ENCODE results near the gene NFKB1. TPM values are rescaled to one million over a fixed set of nuclear protein-coding genes. Genes with fewer than 3 reads are reported as not detected.

Gene NFKB1
- total and polyA plus RNA-seq, 9 of the 15 experiments (the other 6 are each of a cell fraction or from before 2014, with no cell fraction given) = 2.4 to 14.5 (median 10.3) TPM

DNA sequence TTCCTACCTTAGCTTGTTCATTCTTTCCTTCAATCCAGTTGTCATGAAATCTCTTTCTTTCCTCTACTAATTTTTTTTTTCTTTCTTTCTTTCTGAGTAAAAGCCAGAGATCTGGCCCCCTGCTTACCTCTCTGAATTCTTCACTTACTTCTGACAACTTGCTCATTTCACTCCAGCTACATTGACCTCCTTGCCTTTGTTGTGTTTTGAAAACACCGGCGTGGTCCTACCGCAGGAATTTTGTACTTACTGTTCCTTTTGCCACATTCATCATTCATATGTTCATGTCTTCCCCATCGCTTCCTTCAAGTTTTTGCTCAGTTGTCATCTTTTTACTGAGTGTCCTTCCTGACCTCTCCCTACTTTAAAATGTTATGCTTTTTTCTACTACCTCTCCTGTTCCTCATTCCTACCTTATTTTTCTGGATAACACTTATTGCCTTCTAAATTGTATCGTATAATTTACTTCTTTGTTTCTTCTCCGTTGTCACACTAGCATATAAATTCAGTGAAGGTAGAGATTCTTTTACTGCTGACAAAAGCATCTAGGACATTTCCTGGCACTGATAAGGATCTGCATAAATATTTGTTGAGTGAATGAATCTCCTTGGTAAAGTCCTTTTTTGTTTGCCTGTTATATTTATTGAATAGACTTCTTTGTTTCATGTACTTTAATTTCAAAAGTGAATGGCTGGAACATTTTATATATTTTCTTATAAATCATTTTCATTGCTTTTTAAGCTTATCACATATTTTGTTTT lies 74.4 kb downstream of the NFKB1 start (continued):
- TF ChIP-seq ATF3 (IDR thresholded peaks at IDR 0.05) = no peak
- TF ChIP-seq ATF3 (CRISPR knock-in tag; conservative IDR thresholded peaks at IDR 0.05) = no peak

- FAIRE-seq (no peak), ATAC-seq (no peak), DNase-seq (ENCODE audit: extremely low read depth in 1 of 4, low spot score in 3 of 4) (no peak)
- no peaks in the 10 kb centered on the region for H3K4me1 ChIP-seq (replicated peaks in 1 of 2; ENCODE audit: control insufficient read depth in 2 of 2, insufficient read depth in 2 of 2, low read length in 2 of 2)
- H3K9me3 ChIP-seq (replicated peaks; ENCODE audit: control insufficient read depth, insufficient read depth, low read depth, low read length) = no peaks in the 10 kb centered on the region
- no peaks in the 10 kb centered on the region for H4K20me1 ChIP-seq (replicated peaks; ENCODE audit: control insufficient read depth, insufficient read depth, low read length)
- in situ Hi-C loops (cut with MboI) = no loop called here
- 63% methylated on average over 2 of the region's 3 CpGs for WGBS (ENCODE audit: insufficient coverage, low coverage, missing lambda C conversion rate)
- H3K27me3 ChIP-seq (ENCODE audit: control insufficient read depth in 2 of 2, insufficient read depth in 2 of 2, low read length in 2 of 2) = no peaks in the 10 kb centered on the region
- no peak overlapping the region for H3K27ac ChIP-seq (ENCODE audit: extremely low read depth, low read depth, low read length)
- TF ChIP-seq ESRRB (CRISPR knock-in tag; IDR thresholded peaks at IDR 0.05; ENCODE audit: borderline replicate concordance) (no peak), ZKSCAN1 (IDR thresholded peaks at IDR 0.05; ENCODE audit: low read depth, low read length) (peak; percentile 24; the same call in 1 of the 2 replicates)
- no peaks in the 10 kb centered on the region for H3K79me2 ChIP-seq (ENCODE audit: control insufficient read depth, insufficient read depth, low read length)
- H3K9me1 ChIP-seq (ENCODE audit: control insufficient read depth, insufficient read depth, low read length) = no peaks in the 10 kb centered on the region
- intact Hi-C loops (cut with micrococcal nuclease) = no loop called here
- ChIA-PET POLR2A (interaction anchor here (1.0 kb wide), 1 partner anchor 249 kb away, joined by 3 read pairs; the partner anchor contains the start of gene UBE2D3), CTCF (ENCODE audit: low intra/inter-chr PET ratio) (no interaction called here)
- H3K4me3 ChIP-seq = no peak overlapping the region
- H3K36me3 ChIP-seq (ENCODE audit: control insufficient read depth, insufficient read depth, low read length) = peaks cover 12% of the 10 kb centered on the region; the same call in 1 of the 3 replicates
- H3K9ac ChIP-seq (ENCODE audit: insufficient read depth in 1 of 2, low read depth in 2 of 2, low read length in 2 of 2) = no peak overlapping the region
- H3K4me2 ChIP-seq (ENCODE audit: insufficient read depth, low read length) = no peak overlapping the region
- BruUV-seq (replicated peaks) = no TSS peak
- H2AFZ ChIP-seq (ENCODE audit: low read depth, low read length) = no peak overlapping the region
Measured at GRCh38 chr4:102578270-102578669, 77.1 kb downstream of the NFKB1 start.

Measured in K562 (cell line).